Measurements from ENCODE around the gene PDLIM3. TPM values are rescaled to one million over a fixed set of nuclear protein-coding genes. Genes with fewer than 3 reads are reported as not detected.

PDLIM3 gene
- total RNA-seq, 5 donors from 2014 or later (not counting 1 experiment from before 2014, with no cell fraction given) = 0.23 to 0.63 (median 0.63) TPM; not detected in 2

- Mint-ChIP-seq H3K4me1 (peaks cover 0 to under 1% (median under 1%) of the 10 kb centered on the region in 3 donors), H3K27ac (no peak overlapping the region), H3K27me3 (peaks cover 43 to 53% of the 10 kb centered on the region in 2 donors), H3K36me3 (no peaks in the 10 kb centered on the region), H3K4me3 (no peak overlapping the region), H3K9me3 (peaks cover 0 to 11% (median 9%) of the 10 kb centered on the region in 3 donors)
- H3K9me3 ChIP-seq = no peaks in the 10 kb centered on the region
- no peak for DNase-seq
- ChIA-PET POLR2A (no interaction called here), CTCF (no interaction called here)
- H3K4me3 ChIP-seq (ENCODE audit: control insufficient read depth in 1 of 2, extremely low read depth in 1 of 2, low read length in 1 of 2) = no peak overlapping the region
- H3K27ac ChIP-seq (ENCODE audit: low read length) = no peak overlapping the region
- no peaks in the 10 kb centered on the region for H3K36me3 ChIP-seq (ENCODE audit: control insufficient read depth in 2 of 2, extremely low read depth in 1 of 2, insufficient read depth in 1 of 2, low read length in 1 of 2)
- peaks cover 5 to 12% of the 10 kb centered on the region in 2 experiments for H3K27me3 ChIP-seq (replicated peaks in 1 of 2; ENCODE audit: control insufficient read depth in 2 of 2, extremely low read depth in 1 of 2, insufficient read depth in 2 of 2, low read length in 1 of 2)
- WGBS (ENCODE audit: insufficient coverage) = 89% methylated on average over 5 of the region's 8 CpGs
- ATAC-seq (replicated peaks in 1 of 4) = no peak
- no peaks in the 10 kb centered on the region for H3K4me1 ChIP-seq (ENCODE audit: control insufficient read depth in 1 of 2, extremely low read depth in 1 of 2, insufficient read depth in 2 of 2, low read length in 2 of 2)
These were observed 5.9 kb downstream of the PDLIM3 start for GRCh38 chr4:185529413-185529812.

- ATAC-seq (replicated peaks in 1 of 4) (no peak), DNase-seq (no peak)
- H3K27me3 Mint-ChIP-seq = peaks cover 24 to 32% of the 10 kb centered on the region in 2 donors
- Histone ChIP-seq H3K27me3 (replicated peaks in 1 of 2; ENCODE audit: control insufficient read depth in 2 of 2, extremely low read depth in 1 of 2, insufficient read depth in 2 of 2, low read length in 1 of 2) (peaks cover 7 to 8% of the 10 kb centered on the region in 2 experiments), H3K9me3 (no peaks in the 10 kb centered on the region), H3K36me3 (ENCODE audit: control insufficient read depth in 2 of 2, extremely low read depth in 1 of 2, insufficient read depth in 1 of 2, low read length in 1 of 2) (no peaks in the 10 kb centered on the region), H3K4me1 (ENCODE audit: control insufficient read depth in 1 of 2, extremely low read depth in 1 of 2, insufficient read depth in 2 of 2, low read length in 2 of 2) (no peaks in the 10 kb centered on the region), H3K27ac (ENCODE audit: low read length) (no peak overlapping the region), H3K4me3 (ENCODE audit: control insufficient read depth in 1 of 2, extremely low read depth in 1 of 2, low read length in 1 of 2) (no peak overlapping the region)
- POLR2A ChIA-PET = interaction anchor here in 1 of 2 donors (0.7 kb wide), 1 partner anchor 110 kb away, joined by 3 read pairs; no protein-coding TSS in a partner anchor
- H3K4me3 Mint-ChIP-seq = no peak overlapping the region
- peaks cover 0 to 11% (median 9%) of the 10 kb centered on the region in 3 donors for H3K9me3 Mint-ChIP-seq
- H3K36me3 Mint-ChIP-seq = no peaks in the 10 kb centered on the region
- CTCF ChIA-PET = no interaction called here
- 86% methylated on average over 2 of the region's 5 CpGs for WGBS (ENCODE audit: insufficient coverage)
- H3K4me1 Mint-ChIP-seq = no peaks in the 10 kb centered on the region
- no peak overlapping the region for H3K27ac Mint-ChIP-seq
These were observed 10.1 kb downstream of the PDLIM3 start for GRCh38 chr4:185524888-185525863.

- 98% methylated on average over 4 of the region's 7 CpGs for WGBS (ENCODE audit: insufficient coverage)
- ChIA-PET POLR2A (no interaction called here), CTCF (no interaction called here)
- no peak overlapping the region for H3K27ac ChIP-seq (ENCODE audit: low read length)
- no peaks in the 10 kb centered on the region for H3K9me3 ChIP-seq
- no peaks in the 10 kb centered on the region for H3K4me1 ChIP-seq (ENCODE audit: control insufficient read depth in 1 of 2, extremely low read depth in 1 of 2, insufficient read depth in 2 of 2, low read length in 2 of 2)
- no peak for DNase-seq
- Mint-ChIP-seq H3K4me1 (no peaks in the 10 kb centered on the region), H3K27me3 (peaks cover 17 to 22% of the 10 kb centered on the region in 2 donors), H3K4me3 (no peak overlapping the region), H3K9me3 (peaks cover 0 to 11% (median 9%) of the 10 kb centered on the region in 3 donors), H3K27ac (no peak overlapping the region), H3K36me3 (no peaks in the 10 kb centered on the region)
- H3K27me3 ChIP-seq (replicated peaks in 1 of 2; ENCODE audit: control insufficient read depth in 2 of 2, extremely low read depth in 1 of 2, insufficient read depth in 2 of 2, low read length in 1 of 2) = peaks cover 7 to 8% of the 10 kb centered on the region in 2 experiments
- H3K36me3 ChIP-seq (ENCODE audit: control insufficient read depth in 2 of 2, extremely low read depth in 1 of 2, insufficient read depth in 1 of 2, low read length in 1 of 2) = no peaks in the 10 kb centered on the region
- H3K4me3 ChIP-seq (ENCODE audit: control insufficient read depth in 1 of 2, extremely low read depth in 1 of 2, low read length in 1 of 2) = no peak overlapping the region
- ATAC-seq (replicated peaks in 1 of 4) = no peak
These were observed 11.4 kb downstream of the PDLIM3 start for GRCh38 chr4:185523862-185524261.

GRCh38 chr4:185522451-185522850 lies 12.9 kb downstream of the PDLIM3 start:
- no peaks in the 10 kb centered on the region for H3K36me3 ChIP-seq (ENCODE audit: control insufficient read depth in 2 of 2, extremely low read depth in 1 of 2, insufficient read depth in 1 of 2, low read length in 1 of 2)
- H3K27ac ChIP-seq (ENCODE audit: low read length) = no peak overlapping the region
- no peak overlapping the region for H3K4me3 Mint-ChIP-seq
- CTCF ChIA-PET = no interaction called here
- H3K36me3 Mint-ChIP-seq = no peaks in the 10 kb centered on the region
- WGBS (ENCODE audit: insufficient coverage) = no CpG with 5 or more reads among the region's 2 CpGs
- H3K9me3 ChIP-seq = no peaks in the 10 kb centered on the region
- peaks cover 4 to 5% of the 10 kb centered on the region in 2 experiments for H3K27me3 ChIP-seq (replicated peaks in 1 of 2; ENCODE audit: control insufficient read depth in 2 of 2, extremely low read depth in 1 of 2, insufficient read depth in 2 of 2, low read length in 1 of 2)
- no peaks in the 10 kb centered on the region for H3K4me1 Mint-ChIP-seq
- no peak overlapping the region for H3K4me3 ChIP-seq (ENCODE audit: control insufficient read depth in 1 of 2, extremely low read depth in 1 of 2, low read length in 1 of 2)
- DNase-seq (no peak), ATAC-seq (replicated peaks in 1 of 4) (no peak)
- no peaks in the 10 kb centered on the region for H3K4me1 ChIP-seq (ENCODE audit: control insufficient read depth in 1 of 2, extremely low read depth in 1 of 2, insufficient read depth in 2 of 2, low read length in 2 of 2)
- no peak overlapping the region for H3K27ac Mint-ChIP-seq
- POLR2A ChIA-PET = no interaction called here
- peaks cover 0 to 11% (median 9%) of the 10 kb centered on the region in 3 donors for H3K9me3 Mint-ChIP-seq
- H3K27me3 Mint-ChIP-seq = peaks cover 13 to 22% of the 10 kb centered on the region in 2 donors

GRCh38 chr4:185520119-185520518 lies 15.2 kb downstream of the PDLIM3 start:
- no peak overlapping the region for H3K27ac ChIP-seq (ENCODE audit: low read length)
- Mint-ChIP-seq H3K27ac (no peak overlapping the region), H3K36me3 (no peaks in the 10 kb centered on the region), H3K9me3 (no peaks in the 10 kb centered on the region), H3K4me1 (no peaks in the 10 kb centered on the region), H3K27me3 (peaks cover 8 to 15% of the 10 kb centered on the region in 2 donors), H3K4me3 (no peak overlapping the region)
- DNase-seq = no peak
- H3K9me3 ChIP-seq = no peaks in the 10 kb centered on the region
- no peak for ATAC-seq (replicated peaks in 1 of 4)
- WGBS (ENCODE audit: insufficient coverage) = 87% methylated on average over 2 of the region's 4 CpGs
- H3K27me3 ChIP-seq (replicated peaks in 1 of 2; ENCODE audit: control insufficient read depth in 2 of 2, extremely low read depth in 1 of 2, insufficient read depth in 2 of 2, low read length in 1 of 2) = peaks cover 4 to 5% of the 10 kb centered on the region in 2 experiments
- ChIA-PET POLR2A (no interaction called here), CTCF (no interaction called here)
- H3K36me3 ChIP-seq (ENCODE audit: control insufficient read depth in 2 of 2, extremely low read depth in 1 of 2, insufficient read depth in 1 of 2, low read length in 1 of 2) = no peaks in the 10 kb centered on the region
- no peak overlapping the region for H3K4me3 ChIP-seq (ENCODE audit: control insufficient read depth in 1 of 2, extremely low read depth in 1 of 2, low read length in 1 of 2)
- H3K4me1 ChIP-seq (ENCODE audit: control insufficient read depth in 1 of 2, extremely low read depth in 1 of 2, insufficient read depth in 2 of 2, low read length in 2 of 2) = no peaks in the 10 kb centered on the region

GRCh38 chr4:185518494-185518893 lies 16.8 kb downstream of the PDLIM3 start:
- Histone ChIP-seq H3K4me1 (ENCODE audit: control insufficient read depth in 1 of 2, extremely low read depth in 1 of 2, insufficient read depth in 2 of 2, low read length in 2 of 2) (peaks cover 2 to 7% of the 10 kb centered on the region in 2 experiments), H3K27ac (ENCODE audit: low read length) (no peak overlapping the region), H3K36me3 (ENCODE audit: control insufficient read depth in 2 of 2, extremely low read depth in 1 of 2, insufficient read depth in 1 of 2, low read length in 1 of 2) (no peaks in the 10 kb centered on the region), H3K27me3 (replicated peaks in 1 of 2; ENCODE audit: control insufficient read depth in 2 of 2, extremely low read depth in 1 of 2, insufficient read depth in 2 of 2, low read length in 1 of 2) (peaks cover 4 to 12% of the 10 kb centered on the region in 2 experiments), H3K4me3 (ENCODE audit: control insufficient read depth in 1 of 2, extremely low read depth in 1 of 2, low read length in 1 of 2) (no peak overlapping the region), H3K9me3 (no peaks in the 10 kb centered on the region)
- POLR2A ChIA-PET = no interaction called here
- Mint-ChIP-seq H3K27ac (no peak overlapping the region), H3K36me3 (no peaks in the 10 kb centered on the region), H3K4me3 (no peak overlapping the region), H3K9me3 (no peaks in the 10 kb centered on the region), H3K27me3 (peaks cover 22 to 25% of the 10 kb centered on the region in 2 donors), H3K4me1 (peaks cover 5 to 9% (median 8%) of the 10 kb centered on the region in 3 donors)
- no peak for ATAC-seq (replicated peaks in 1 of 4)
- no CpG with 5 or more reads among the region's 1 CpG for WGBS (ENCODE audit: insufficient coverage)
- no peak for DNase-seq
- CTCF ChIA-PET = no interaction called here

Measured in T-cell (primary cell).